Measurements from ENCODE around the gene CSRP1. TPM values are rescaled to one million over a fixed set of nuclear protein-coding genes. Genes with fewer than 3 reads are reported as not detected.
A peak's percentile ranks its signal among the peaks of the same experiment; 100 is the strongest.

CSRP1 gene
- total and polyA plus RNA-seq, 9 of the 15 experiments (the other 6 are each of a cell fraction or from before 2014, with no cell fraction given), result 6.8 to 39.4 (median 23.7) TPM

DNA sequence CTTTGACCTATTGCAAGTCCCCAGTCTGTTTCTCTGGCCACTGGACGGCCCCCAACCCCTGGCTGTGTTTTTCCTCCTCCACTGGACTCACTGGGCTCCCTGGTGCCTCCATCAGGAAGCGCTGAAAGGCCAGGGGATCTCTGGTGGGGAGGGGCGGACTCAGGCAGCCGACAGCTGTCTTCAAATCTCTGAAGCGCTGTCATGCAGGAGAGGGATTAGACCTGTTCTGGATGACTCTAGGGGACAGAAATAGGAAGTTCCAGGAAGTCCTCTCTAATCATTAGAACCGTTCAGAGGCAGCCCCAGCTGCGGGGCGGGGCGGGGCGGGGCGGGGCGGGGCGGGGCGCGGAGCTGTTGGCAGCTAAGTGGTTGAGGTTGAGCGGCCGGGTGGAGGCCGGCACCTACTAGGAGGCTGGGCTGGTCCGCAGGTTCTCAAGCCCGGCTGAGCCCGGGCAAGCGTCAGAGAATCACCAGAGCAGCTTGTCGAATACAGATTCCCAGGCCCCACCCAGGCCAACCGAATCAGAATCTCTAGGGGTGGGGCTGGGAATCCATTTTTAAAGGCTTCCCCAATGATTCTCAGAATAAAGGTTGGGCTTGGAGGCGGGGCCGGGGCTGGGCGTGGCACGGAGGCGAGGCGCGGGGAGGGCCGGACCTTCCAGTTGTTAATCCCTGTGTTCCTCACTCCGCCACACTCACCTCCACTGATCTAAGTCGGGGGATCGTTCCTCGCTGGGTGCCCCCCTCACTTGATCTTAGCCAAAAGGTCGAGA is 26.5 kb downstream of the CSRP1 start (continued):
- peak; percentile 26; the same call in 1 of the 2 replicates for TF ChIP-seq RBFOX2 (IDR thresholded peaks at IDR 0.05; ENCODE audit: low read depth, low read length)
- peak; percentile 73 for TF ChIP-seq TCF3 (CRISPR knock-in tag; IDR thresholded peaks at IDR 0.05)
- peak; percentile 83 for TF ChIP-seq CBFA2T3 (IDR thresholded peaks at IDR 0.05)
- peak in 1 of 2 experiments; percentile 90; a peak in 2 of 4 replicates for TF ChIP-seq HDAC1 (IDR thresholded peaks at IDR 0.05)
- no peak for TF ChIP-seq ZSCAN29 (IDR thresholded peaks at IDR 0.05)
- peak; percentile 62 for TF ChIP-seq TEAD4 (IDR thresholded peaks at IDR 0.05; ENCODE audit: low read length)
- TF ChIP-seq TEAD4 (CRISPR knock-in tag; IDR thresholded peaks at IDR 0.05; ENCODE audit: borderline replicate concordance), result no peak
- peak; percentile 75 for TF ChIP-seq ATF7 (IDR thresholded peaks at IDR 0.05)
- no peak for TF ChIP-seq TAF7 (tag; IDR thresholded peaks at IDR 0.05)
- TF ChIP-seq NBN (IDR thresholded peaks at IDR 0.05; ENCODE audit: low read depth), result peak; percentile 36; the same call in 1 of the 2 replicates
- TF ChIP-seq, protein P1, sequence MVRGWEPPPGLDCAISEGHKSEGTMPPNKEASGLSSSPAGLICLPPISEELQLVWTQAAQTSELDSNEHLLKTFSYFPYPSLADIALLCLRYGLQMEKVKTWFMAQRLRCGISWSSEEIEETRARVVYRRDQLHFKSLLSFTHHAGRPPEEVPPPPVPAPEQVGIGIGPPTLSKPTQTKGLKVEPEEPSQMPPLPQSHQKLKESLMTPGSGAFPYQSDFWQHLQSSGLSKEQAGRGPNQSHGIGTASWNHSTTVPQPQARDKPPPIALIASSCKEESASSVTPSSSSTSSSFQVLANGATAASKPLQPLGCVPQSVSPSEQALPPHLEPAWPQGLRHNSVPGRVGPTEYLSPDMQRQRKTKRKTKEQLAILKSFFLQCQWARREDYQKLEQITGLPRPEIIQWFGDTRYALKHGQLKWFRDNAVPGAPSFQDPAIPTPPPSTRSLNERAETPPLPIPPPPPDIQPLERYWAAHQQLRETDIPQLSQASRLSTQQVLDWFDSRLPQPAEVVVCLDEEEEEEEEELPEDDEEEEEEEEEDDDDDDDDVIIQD (CRISPR knock-in tag; IDR thresholded peaks at IDR 0.05), result no peak
- peak in 1 of 2 experiments; percentile 66; a peak in 2 of 4 replicates for TF ChIP-seq MNT (conservative IDR thresholded peaks at IDR 0.05)
- no peak for TF ChIP-seq AFF4 (CRISPR knock-in tag; IDR thresholded peaks at IDR 0.05)
- TF ChIP-seq ARID4B (CRISPR knock-in tag; IDR thresholded peaks at IDR 0.05), result peak; percentile 51
- TF ChIP-seq PYGO2 (tag; IDR thresholded peaks at IDR 0.05), result no peak
- TF ChIP-seq L3MBTL2 (IDR thresholded peaks at IDR 0.05), result peak; percentile 7; the same call in 1 of the 2 replicates
- TF ChIP-seq POLR2B (IDR thresholded peaks at IDR 0.05; ENCODE audit: low read depth, partially characterized antibody), result peak; percentile 24
